Measurements from ENCODE around the gene ISX. TPM values are rescaled to one million over a fixed set of nuclear protein-coding genes. Genes with fewer than 3 reads are reported as not detected.

Gene ISX
- total and polyA plus RNA-seq, 9 of the 15 experiments (the other 6 are each of a cell fraction or from before 2014, with no cell fraction given): 0.03 to 0.36 (median 0.07) TPM

DNA sequence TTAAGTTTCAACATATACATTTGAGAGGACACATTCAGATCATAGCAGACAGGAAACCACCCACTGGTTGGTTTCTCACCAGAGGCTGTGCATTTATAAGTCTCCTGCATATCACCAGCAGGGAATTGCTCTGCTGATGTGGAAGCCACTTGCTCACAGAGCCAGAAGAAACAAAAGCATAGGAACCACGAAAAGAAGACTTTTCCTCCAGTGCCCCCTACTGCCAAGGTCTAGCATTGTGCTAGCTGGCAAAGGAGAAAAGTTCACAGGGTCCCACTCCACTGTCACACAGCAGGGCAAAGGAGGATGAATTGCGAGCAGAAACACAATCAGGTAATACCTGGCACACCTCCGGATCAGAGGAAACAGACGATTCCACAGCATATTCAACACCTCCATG lies 28.9 kb upstream of the ISX start:
- DNase-seq (ENCODE audit: extremely low read depth in 1 of 4, low spot score in 3 of 4) (peak in 2 of 4 experiments; percentile 7 to 8), ATAC-seq (peak; percentile 56; the same call in 2 of the 3 replicates), FAIRE-seq (no peak)
- no peaks in the 10 kb centered on the region for H3K9me1 ChIP-seq (ENCODE audit: control insufficient read depth, insufficient read depth, low read length)
- H3K36me3 ChIP-seq (ENCODE audit: control insufficient read depth, insufficient read depth, low read length): no peaks in the 10 kb centered on the region
- in situ Hi-C loops (cut with MboI): no loop called here
- no peak overlapping the region for H2AFZ ChIP-seq (ENCODE audit: low read depth, low read length)
- no peaks in the 10 kb centered on the region for H4K20me1 ChIP-seq (replicated peaks; ENCODE audit: control insufficient read depth, insufficient read depth, low read length)
- no peaks in the 10 kb centered on the region for H3K79me2 ChIP-seq (ENCODE audit: control insufficient read depth, insufficient read depth, low read length)
- no peak for TF ChIP-seq ZNF384 (IDR thresholded peaks at IDR 0.05; ENCODE audit: low read depth, low read length)
- peak in 1 of 2 experiments; percentile 22; a peak in 1 of 4 replicates for TF ChIP-seq RAD21 (CRISPR knock-in tag; conservative IDR thresholded peaks at IDR 0.05 in 1 of 2, IDR thresholded peaks at IDR 0.05 in 1 of 2)
- no peak for TF ChIP-seq SMC3 (conservative IDR thresholded peaks at IDR 0.05; ENCODE audit: insufficient read depth, low read depth, low read length)
- TF ChIP-seq SNAPC5 (CRISPR knock-in tag; IDR thresholded peaks at IDR 0.05): no peak
- TF ChIP-seq ARID2 (IDR thresholded peaks at IDR 0.05): no peak
- no peak for TF ChIP-seq ZNF696 (CRISPR knock-in tag; conservative IDR thresholded peaks at IDR 0.05)
- no peak for TF ChIP-seq ZNF232 (CRISPR knock-in tag; IDR thresholded peaks at IDR 0.05)
- no peak for TF ChIP-seq TCF15 (CRISPR knock-in tag; IDR thresholded peaks at IDR 0.05)
- TF ChIP-seq, protein P1, sequence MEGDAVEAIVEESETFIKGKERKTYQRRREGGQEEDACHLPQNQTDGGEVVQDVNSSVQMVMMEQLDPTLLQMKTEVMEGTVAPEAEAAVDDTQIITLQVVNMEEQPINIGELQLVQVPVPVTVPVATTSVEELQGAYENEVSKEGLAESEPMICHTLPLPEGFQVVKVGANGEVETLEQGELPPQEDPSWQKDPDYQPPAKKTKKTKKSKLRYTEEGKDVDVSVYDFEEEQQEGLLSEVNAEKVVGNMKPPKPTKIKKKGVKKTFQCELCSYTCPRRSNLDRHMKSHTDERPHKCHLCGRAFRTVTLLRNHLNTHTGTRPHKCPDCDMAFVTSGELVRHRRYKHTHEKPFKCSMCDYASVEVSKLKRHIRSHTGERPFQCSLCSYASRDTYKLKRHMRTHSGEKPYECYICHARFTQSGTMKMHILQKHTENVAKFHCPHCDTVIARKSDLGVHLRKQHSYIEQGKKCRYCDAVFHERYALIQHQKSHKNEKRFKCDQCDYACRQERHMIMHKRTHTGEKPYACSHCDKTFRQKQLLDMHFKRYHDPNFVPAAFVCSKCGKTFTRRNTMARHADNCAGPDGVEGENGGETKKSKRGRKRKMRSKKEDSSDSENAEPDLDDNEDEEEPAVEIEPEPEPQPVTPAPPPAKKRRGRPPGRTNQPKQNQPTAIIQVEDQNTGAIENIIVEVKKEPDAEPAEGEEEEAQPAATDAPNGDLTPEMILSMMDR (IDR thresholded peaks at IDR 0.05 in 2 of 3, conservative IDR thresholded peaks at IDR 0.05 in 1 of 3; ENCODE audit: insufficient read depth in 2 of 3, low read depth in 1 of 3, low read length in 3 of 3): peak; percentile 22 to 43 (median 42); a peak in 4 of 6 replicates
- H3K4me2 ChIP-seq (ENCODE audit: insufficient read depth, low read length): no peak overlapping the region
- H3K4me3 ChIP-seq: no peak overlapping the region
- no peaks in the 10 kb centered on the region for H3K9me3 ChIP-seq (replicated peaks; ENCODE audit: control insufficient read depth, insufficient read depth, low read depth, low read length)
- POLR2A ChIA-PET: no interaction called here
- BruUV-seq (replicated peaks): no TSS peak
- no peaks in the 10 kb centered on the region; a peak in 1 of 5 replicates for H3K4me1 ChIP-seq (replicated peaks in 1 of 2; ENCODE audit: control insufficient read depth in 2 of 2, insufficient read depth in 2 of 2, low read length in 2 of 2)
- 26% methylated on average over 4 of the region's 4 CpGs for WGBS (ENCODE audit: insufficient coverage, low coverage, missing lambda C conversion rate)
- no peak overlapping the region for H3K27ac ChIP-seq (ENCODE audit: extremely low read depth, low read depth, low read length)
- H3K27me3 ChIP-seq (ENCODE audit: control insufficient read depth in 2 of 2, insufficient read depth in 2 of 2, low read length in 2 of 2): no peaks in the 10 kb centered on the region
- H3K9ac ChIP-seq (ENCODE audit: insufficient read depth in 1 of 2, low read depth in 2 of 2, low read length in 2 of 2): no peak overlapping the region
- CTCF ChIA-PET (ENCODE audit: low intra/inter-chr PET ratio): no interaction called here
- intact Hi-C loops (cut with micrococcal nuclease): no loop called here
